Panc1 (cell line): ENCODE data around the gene KIAA2012.

Source experiments
- CTCF ChIP-seq: fragments of 450-650 bp; IDR thresholded peaks from 2 replicates; pipeline ENCODE4 v1.5.1; 2017; ENCODE audit warnings: mild to moderate bottlenecking
- POLR2AphosphoS5 ChIP-seq: IDR thresholded peaks from 2 replicates; pipeline ENCODE4 v1.6.1; 2012; ENCODE audit warnings: mild to moderate bottlenecking, low read depth, low read length, moderate library complexity
- REST ChIP-seq, 2 experiments: IDR thresholded peaks; 2 replicates each; pipeline ENCODE4 v1.6.1; 2011 to 2012; ENCODE audit warnings: low read depth in 2 of 2, control low read depth in 1 of 2, low read length in 1 of 2, mild to moderate bottlenecking in 1 of 2, moderate library complexity in 1 of 2; ENCODE audit not compliant: insufficient read depth in 1 of 2

- TF ChIP-seq CTCF, result no peak
- TF ChIP-seq POLR2AphosphoS5, result no peak
- no peak for TF ChIP-seq REST (IDR thresholded peaks at IDR 0.05; ENCODE audit: insufficient read depth in 1 of 2, low read depth in 2 of 2, low read length in 1 of 2)
Observed at GRCh38 chr2:202115479-202115971, 42.5 kb downstream of the KIAA2012 start.
